DOHH2 (cell line): Measurements from ENCODE around the gene KRT222.

ENCODE experiments used
- EZH2phosphoT487 ChIP-seq: fragments of 200-600 bp; sonication (generic); IDR thresholded peaks from 2 replicates; pipeline ENCODE4 v1.6.1; 2017; ENCODE audit warnings: borderline replicate concordance, mild to moderate bottlenecking, antibody characterized with exemption, low read length, moderate library complexity, mixed read lengths
- TF ChIP-seq, protein P1 (sequence below): fragments of 200-600 bp; sonication (generic); IDR thresholded peaks from one replicate; pipeline ENCODE4 v1.5.1; 2014; ENCODE audit warnings: antibody characterized with exemption, mild to moderate bottlenecking, low read depth, low read length; ENCODE audit not compliant: poor library complexity, severe bottlenecking

DNA sequence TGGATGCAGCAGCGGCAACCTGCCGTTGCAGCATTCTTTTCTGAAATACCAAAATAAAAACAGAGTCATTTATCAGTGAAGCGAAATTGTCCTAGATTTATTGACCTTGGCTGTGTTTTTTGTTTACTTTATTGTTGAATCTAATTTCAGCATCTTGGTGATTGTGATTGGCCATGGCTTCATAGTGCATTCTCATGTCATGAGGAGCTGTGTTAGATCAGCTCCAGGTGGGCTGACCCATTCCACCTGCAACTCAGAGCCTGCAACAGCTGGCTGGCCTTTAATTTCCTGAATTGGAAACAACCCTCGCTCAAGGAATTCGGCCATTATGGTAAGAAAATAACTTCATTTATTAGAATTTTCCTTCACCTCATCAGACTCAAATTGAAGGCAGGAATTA, 22.1 kb upstream of the KRT222 start:
- TF ChIP-seq, protein P1, sequence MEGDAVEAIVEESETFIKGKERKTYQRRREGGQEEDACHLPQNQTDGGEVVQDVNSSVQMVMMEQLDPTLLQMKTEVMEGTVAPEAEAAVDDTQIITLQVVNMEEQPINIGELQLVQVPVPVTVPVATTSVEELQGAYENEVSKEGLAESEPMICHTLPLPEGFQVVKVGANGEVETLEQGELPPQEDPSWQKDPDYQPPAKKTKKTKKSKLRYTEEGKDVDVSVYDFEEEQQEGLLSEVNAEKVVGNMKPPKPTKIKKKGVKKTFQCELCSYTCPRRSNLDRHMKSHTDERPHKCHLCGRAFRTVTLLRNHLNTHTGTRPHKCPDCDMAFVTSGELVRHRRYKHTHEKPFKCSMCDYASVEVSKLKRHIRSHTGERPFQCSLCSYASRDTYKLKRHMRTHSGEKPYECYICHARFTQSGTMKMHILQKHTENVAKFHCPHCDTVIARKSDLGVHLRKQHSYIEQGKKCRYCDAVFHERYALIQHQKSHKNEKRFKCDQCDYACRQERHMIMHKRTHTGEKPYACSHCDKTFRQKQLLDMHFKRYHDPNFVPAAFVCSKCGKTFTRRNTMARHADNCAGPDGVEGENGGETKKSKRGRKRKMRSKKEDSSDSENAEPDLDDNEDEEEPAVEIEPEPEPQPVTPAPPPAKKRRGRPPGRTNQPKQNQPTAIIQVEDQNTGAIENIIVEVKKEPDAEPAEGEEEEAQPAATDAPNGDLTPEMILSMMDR, result no peak
- TF ChIP-seq EZH2phosphoT487, result no peak
